ENCODE results near the gene RIMS1. TPM values are rescaled to one million over a fixed set of nuclear protein-coding genes. Genes with fewer than 3 reads are reported as not detected.

The RIMS1 gene
- total RNA-seq, 1 experiment from 2014 or later: 0.57 TPM

DNA sequence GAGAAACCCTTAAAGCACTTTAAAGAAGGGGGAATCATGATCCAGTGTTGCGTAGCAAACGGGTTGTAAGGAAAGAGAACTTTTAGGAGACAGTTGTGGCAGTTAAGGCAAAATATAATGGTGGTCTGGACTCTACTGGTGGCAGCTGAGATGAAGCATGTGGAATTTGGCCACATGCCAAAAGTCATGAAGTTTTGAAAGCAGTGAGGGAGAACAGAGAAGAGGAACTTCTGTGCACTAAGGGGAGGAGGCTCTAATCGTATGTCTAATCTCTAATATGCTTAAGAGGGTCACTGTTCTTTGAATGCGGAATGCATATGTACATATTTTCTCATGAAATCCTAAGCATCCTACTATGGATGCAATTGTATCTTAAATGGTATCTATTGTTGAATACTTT lies 91.5 kb downstream of the RIMS1 start:
- Mint-ChIP-seq H3K9me3 (ENCODE audit: low read depth, unreplicated experiment) (no peaks in the 10 kb centered on the region), H3K27ac (ENCODE audit: unreplicated experiment) (no peak overlapping the region), H3K36me3 (ENCODE audit: insufficient read depth, unreplicated experiment) (no peaks in the 10 kb centered on the region), H3K27me3 (ENCODE audit: unreplicated experiment) (no peaks in the 10 kb centered on the region), H3K4me3 (ENCODE audit: low read depth, unreplicated experiment) (no peak overlapping the region), H3K4me1 (ENCODE audit: low read depth, unreplicated experiment) (peaks cover 8% of the 10 kb centered on the region)
- CTCF ChIA-PET: no interaction called here
- intact Hi-C loops (cut with micrococcal nuclease; ENCODE audit: unreplicated experiment): no loop called here
- DNase-seq: no peak
- TF ChIP-seq, protein P1, sequence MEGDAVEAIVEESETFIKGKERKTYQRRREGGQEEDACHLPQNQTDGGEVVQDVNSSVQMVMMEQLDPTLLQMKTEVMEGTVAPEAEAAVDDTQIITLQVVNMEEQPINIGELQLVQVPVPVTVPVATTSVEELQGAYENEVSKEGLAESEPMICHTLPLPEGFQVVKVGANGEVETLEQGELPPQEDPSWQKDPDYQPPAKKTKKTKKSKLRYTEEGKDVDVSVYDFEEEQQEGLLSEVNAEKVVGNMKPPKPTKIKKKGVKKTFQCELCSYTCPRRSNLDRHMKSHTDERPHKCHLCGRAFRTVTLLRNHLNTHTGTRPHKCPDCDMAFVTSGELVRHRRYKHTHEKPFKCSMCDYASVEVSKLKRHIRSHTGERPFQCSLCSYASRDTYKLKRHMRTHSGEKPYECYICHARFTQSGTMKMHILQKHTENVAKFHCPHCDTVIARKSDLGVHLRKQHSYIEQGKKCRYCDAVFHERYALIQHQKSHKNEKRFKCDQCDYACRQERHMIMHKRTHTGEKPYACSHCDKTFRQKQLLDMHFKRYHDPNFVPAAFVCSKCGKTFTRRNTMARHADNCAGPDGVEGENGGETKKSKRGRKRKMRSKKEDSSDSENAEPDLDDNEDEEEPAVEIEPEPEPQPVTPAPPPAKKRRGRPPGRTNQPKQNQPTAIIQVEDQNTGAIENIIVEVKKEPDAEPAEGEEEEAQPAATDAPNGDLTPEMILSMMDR (IDR thresholded peaks at IDR 0.05; ENCODE audit: unreplicated experiment): no peak
- BruUV-seq (replicated peaks): no TSS peak

DNA sequence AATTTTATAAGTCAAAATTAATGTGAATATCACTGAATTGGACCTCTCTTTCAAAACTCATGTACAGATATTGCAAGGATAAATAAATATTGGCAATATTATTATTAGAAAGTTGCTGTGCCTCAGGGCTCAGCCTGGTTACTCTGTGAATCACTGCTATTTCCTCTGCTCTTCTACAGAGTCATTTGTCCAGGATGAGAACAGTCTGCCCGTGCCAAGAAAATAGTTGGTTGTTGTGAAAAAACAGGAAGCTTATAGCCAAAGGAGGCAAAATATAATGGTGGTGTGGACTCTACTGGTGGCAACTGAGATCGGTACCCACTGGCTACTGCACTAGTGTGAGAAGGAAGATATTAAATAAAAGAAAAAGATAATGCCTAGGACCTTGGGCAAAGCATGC lies 93.6 kb downstream of the RIMS1 start:
- TF ChIP-seq, protein P1 (IDR thresholded peaks at IDR 0.05; ENCODE audit: unreplicated experiment): no peak
- CTCF ChIA-PET: no interaction called here
- no peak overlapping the region for H3K4me3 Mint-ChIP-seq (ENCODE audit: low read depth, unreplicated experiment)
- H3K27me3 Mint-ChIP-seq (ENCODE audit: unreplicated experiment): no peaks in the 10 kb centered on the region
- BruUV-seq (replicated peaks): no TSS peak
- H3K9me3 Mint-ChIP-seq (ENCODE audit: low read depth, unreplicated experiment): no peaks in the 10 kb centered on the region
- no peaks in the 10 kb centered on the region for H3K36me3 Mint-ChIP-seq (ENCODE audit: insufficient read depth, unreplicated experiment)
- no peak for DNase-seq
- H3K4me1 Mint-ChIP-seq (ENCODE audit: low read depth, unreplicated experiment): peaks cover 10% of the 10 kb centered on the region
- no peak overlapping the region for H3K27ac Mint-ChIP-seq (ENCODE audit: unreplicated experiment)
- intact Hi-C loops (cut with micrococcal nuclease; ENCODE audit: unreplicated experiment): no loop called here

DNA sequence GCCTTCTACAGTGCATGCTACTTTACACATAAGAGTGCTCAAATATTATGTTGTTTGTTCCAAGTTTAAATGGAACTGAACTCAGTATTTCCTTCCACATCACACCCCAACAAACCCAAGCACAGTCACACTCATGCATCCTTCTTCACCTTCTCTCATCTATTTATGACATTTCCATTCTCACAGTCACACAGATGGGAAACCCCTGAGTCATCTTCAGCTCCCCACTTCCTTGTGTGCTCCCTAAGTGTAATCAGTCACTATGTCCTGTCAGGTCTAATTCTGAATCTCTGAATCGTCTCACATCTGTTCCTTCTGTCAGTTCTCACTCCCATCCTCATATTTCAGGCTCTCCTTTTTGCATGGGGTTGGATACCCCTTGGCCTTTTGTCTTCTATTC lies 96.0 kb downstream of the RIMS1 start:
- intact Hi-C loops (cut with micrococcal nuclease; ENCODE audit: unreplicated experiment): no loop called here
- Mint-ChIP-seq H3K9me3 (ENCODE audit: low read depth, unreplicated experiment) (no peaks in the 10 kb centered on the region), H3K36me3 (ENCODE audit: insufficient read depth, unreplicated experiment) (no peaks in the 10 kb centered on the region), H3K27ac (ENCODE audit: unreplicated experiment) (no peak overlapping the region), H3K27me3 (ENCODE audit: unreplicated experiment) (no peaks in the 10 kb centered on the region), H3K4me1 (ENCODE audit: low read depth, unreplicated experiment) (peaks cover 10% of the 10 kb centered on the region), H3K4me3 (ENCODE audit: low read depth, unreplicated experiment) (no peak overlapping the region)
- CTCF ChIA-PET: no interaction called here
- TF ChIP-seq, protein P1 (IDR thresholded peaks at IDR 0.05; ENCODE audit: unreplicated experiment): no peak
- BruUV-seq (replicated peaks): no TSS peak
- no peak for DNase-seq

DNA sequence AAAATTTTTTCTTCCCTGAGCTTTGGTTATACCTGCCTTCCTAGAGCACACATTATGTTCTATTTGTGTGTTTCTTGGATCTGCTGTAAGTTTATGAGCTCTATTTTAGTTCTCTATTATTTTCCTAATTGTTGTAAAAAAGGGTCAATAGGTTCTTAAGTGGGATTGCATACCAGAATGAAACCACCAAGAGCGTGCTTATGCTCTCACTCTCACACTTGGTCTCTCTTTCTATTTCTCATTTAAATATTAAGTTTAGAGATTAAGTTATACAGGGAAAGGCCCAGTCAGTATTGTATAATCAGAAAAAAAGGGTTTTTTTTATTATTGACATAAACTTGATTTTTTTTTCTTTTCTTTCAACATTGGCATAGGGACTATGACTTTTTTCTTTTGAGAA lies 96.8 kb downstream of the RIMS1 start:
- Mint-ChIP-seq H3K36me3 (ENCODE audit: insufficient read depth, unreplicated experiment) (no peaks in the 10 kb centered on the region), H3K27ac (ENCODE audit: unreplicated experiment) (no peak overlapping the region), H3K4me1 (ENCODE audit: low read depth, unreplicated experiment) (peaks cover 10% of the 10 kb centered on the region), H3K27me3 (ENCODE audit: unreplicated experiment) (no peaks in the 10 kb centered on the region), H3K4me3 (ENCODE audit: low read depth, unreplicated experiment) (no peak overlapping the region), H3K9me3 (ENCODE audit: low read depth, unreplicated experiment) (no peaks in the 10 kb centered on the region)
- BruUV-seq (replicated peaks): no TSS peak
- DNase-seq: no peak
- TF ChIP-seq, protein P1 (IDR thresholded peaks at IDR 0.05; ENCODE audit: unreplicated experiment): no peak
- CTCF ChIA-PET: no interaction called here
- intact Hi-C loops (cut with micrococcal nuclease; ENCODE audit: unreplicated experiment): no loop called here
